ENCODE results near the gene CD74. TPM values are rescaled to one million over a fixed set of nuclear protein-coding genes. Genes with fewer than 3 reads are reported as not detected.

CD74 gene
- total RNA-seq, 1 donor from 2014 or later = 3.3 TPM

GRCh38 chr5:150398722-150399523 lies 13.8 kb downstream of the CD74 start:
- FAIRE-seq (no peak), DNase-seq (ENCODE audit: low spot score in 2 of 2) (no peak)

DNA sequence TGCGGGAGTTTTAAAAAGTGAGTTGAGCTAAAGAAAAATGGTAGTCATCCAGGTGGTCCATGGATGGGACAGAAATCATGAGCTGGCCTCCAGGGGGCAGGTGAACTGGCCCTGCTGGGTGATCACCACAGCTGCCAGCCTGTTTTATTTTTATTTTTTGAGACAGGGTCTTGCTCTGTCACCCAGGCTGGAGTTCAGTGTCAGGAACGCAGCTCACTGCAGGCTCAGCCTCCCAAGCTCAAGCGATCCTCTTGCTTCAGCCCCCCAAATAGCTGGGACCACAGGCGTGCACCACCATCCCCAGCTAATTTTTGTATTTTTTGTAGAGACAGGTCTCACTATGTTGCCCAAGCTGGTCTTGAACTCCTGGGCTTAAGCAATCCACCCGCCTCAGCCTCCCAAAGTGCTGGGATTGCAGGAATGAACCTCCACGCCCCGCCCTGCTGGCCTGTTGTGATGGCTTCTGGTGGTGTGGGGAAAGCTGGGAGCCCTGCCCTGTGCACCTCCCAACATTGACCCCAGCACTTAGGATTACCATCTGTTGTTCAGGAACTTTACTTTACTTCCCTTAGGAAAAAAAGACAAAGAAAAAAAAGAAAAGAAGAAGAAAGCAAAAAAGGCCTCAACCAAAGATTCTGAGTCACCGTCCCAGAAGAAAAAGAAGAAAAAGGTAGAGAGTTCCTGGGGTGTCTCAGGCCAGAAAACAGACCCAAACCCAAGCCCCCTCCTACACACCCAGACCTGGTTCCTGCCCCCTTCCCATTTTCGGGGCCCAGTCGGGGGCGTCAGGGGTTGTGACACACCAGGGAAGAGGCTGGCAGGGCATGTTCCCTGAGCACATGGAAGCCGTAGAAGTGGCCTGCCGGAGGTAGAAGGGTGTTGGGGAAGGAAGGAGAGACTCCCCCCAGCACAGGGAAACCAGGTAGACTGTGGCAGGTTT lies 14.7 kb downstream of the CD74 start:
- DNase-seq (ENCODE audit: low spot score in 2 of 2) (no peak), FAIRE-seq (no peak)

DNA sequence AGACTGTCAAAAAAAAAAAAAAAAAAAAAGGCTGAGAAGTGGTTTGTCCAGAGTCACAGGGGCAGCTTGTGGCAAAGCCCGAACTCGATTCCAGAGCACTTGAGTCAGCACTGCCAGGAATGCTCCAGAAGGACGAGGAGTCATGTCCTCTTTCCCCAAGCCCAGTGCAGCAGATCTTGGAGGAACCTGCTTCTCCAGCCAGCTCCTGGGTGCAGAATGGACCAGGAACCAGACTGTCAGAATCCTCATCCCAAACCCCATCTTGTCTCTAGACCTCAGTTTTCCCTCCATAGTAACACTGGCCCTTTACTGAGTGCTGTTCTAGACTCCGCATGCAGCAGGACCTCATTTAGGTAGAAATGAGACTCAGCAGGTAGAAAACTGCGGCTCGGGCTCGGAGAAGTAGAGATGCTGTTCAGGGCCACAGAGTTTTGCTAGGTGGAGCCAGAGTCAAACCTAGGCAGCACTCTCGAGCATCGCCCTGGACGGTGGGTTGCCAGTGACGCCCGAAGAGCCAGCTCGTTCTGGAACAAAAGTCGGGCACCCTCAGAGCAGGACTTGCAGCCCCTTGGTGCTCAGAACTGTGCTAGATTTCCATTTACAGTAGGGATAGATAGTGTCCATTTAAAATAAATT lies 15.4 kb downstream of the CD74 start:
- DNase-seq (ENCODE audit: low spot score in 2 of 2) = no peak
- FAIRE-seq = no peak

GRCh38 chr5:150396267-150396666 lies 16.4 kb downstream of the CD74 start:
- FAIRE-seq (no peak), DNase-seq (ENCODE audit: low spot score in 2 of 2) (no peak)

DNA sequence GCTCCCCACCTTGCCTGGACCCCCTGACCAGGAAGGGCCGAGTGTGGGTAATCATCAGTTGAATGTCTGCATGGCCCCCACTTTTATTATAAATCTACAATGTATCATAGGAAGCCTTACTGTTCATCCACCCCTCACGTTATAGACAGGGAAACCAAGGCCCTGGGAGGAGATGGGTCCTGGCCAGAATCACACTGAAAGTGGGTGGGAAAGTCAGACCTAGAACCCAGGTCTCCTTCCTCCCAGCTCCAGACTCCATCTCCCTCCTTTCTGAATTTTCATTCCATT lies 17.1 kb downstream of the CD74 start:
- FAIRE-seq = no peak
- DNase-seq (ENCODE audit: low spot score in 2 of 2) = no peak

DNA sequence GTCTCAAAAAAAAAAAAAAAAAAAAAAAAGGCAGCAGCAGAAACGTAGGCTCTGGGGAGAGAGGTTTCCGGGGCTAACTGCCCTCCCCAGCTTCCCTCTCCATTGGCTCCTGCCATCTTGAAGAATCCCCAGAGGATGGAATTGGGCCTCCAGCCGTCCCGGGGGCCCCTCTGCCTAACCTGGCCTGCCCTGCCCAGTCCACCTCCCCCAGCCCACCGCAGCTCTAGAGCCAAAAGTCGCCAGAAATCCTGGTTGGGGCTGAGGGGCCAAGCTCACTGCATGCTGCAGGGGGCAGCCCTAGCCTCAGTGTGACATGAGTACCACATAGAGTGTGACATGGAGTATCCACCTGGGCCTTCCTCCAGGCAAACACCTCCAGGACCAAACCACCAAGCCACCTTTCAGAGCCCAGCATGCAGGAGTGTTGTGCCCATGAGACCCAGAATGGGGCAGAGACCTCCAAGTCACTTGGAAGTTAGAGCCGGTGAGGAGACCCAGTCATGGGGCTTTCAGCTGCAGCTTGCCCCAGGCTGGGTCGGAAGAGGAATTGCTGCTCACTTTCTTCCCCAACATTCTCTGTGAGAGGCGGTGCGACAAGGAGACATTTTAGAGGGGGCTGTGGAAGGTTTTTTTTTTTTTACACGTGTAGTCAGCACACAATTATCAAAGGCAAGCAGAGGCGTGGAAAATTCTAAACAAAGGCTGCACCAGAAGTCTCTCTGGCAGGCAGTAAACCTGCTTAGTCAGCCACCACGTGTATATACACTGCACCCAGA lies 17.6 kb downstream of the CD74 start:
- no peak for FAIRE-seq
- no peak for DNase-seq (ENCODE audit: low spot score in 2 of 2)

- DNase-seq (ENCODE audit: low spot score in 2 of 2) (no peak), FAIRE-seq (no peak)
These were observed 18.6 kb downstream of the CD74 start for GRCh38 chr5:150394131-150394530.

DNA sequence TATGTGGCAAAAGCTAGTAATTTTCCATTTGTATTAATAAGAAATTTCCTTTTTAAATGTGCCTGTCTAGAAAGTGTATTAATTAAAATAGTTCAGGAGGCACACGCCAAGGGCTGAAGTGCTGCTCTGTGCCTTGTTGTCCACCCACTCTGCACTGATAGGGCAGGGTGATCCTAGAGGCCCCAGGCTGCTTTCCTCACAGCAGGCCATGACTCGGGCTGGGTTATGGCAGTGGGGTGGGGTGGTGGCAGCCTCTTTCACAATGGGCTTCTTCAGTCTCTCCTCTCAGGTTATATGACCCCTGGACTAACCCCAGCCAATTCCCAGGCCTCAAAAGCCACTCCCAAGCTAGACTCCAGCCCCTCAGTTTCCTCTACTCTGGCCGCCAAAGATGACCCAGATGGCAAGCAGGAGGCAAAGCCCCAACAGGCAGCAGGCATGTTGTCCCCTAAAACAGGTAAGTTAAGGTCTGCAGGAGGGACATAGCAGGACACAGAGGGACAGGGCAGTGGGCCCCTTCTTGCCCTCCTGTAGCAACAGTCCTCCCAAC lies 19.5 kb downstream of the CD74 start:
- DNase-seq (ENCODE audit: low spot score in 2 of 2) (no peak), FAIRE-seq (no peak)

GRCh38 chr5:150392680-150393079 lies 20.0 kb downstream of the CD74 start:
- FAIRE-seq = no peak

DNA sequence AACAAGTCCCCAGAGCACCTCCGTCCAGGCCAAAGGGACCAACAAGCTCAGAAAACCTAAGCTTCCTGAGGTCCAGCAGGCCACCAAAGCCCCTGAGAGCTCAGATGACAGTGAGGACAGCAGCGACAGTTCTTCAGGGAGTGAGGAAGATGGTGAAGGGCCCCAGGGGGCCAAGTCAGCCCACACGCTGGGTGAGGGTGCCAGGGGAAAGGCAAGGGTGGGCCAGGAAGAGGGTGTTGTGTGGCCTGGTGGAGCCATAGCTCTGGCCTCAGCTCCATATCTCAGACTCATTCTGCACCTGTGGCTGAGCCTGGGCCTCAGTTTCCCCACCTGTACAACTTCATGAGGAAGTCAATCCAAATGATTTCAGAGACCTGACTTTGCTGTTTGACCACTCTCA lies 20.7 kb downstream of the CD74 start:
- no peak for FAIRE-seq
- DNase-seq (ENCODE audit: low spot score in 2 of 2) = no peak

More at GRCh38 chr5:150392680-150393079, 20.0 kb downstream of the CD74 start:
- DNase-seq (ENCODE audit: low spot score in 2 of 2) = no peak

DNA sequence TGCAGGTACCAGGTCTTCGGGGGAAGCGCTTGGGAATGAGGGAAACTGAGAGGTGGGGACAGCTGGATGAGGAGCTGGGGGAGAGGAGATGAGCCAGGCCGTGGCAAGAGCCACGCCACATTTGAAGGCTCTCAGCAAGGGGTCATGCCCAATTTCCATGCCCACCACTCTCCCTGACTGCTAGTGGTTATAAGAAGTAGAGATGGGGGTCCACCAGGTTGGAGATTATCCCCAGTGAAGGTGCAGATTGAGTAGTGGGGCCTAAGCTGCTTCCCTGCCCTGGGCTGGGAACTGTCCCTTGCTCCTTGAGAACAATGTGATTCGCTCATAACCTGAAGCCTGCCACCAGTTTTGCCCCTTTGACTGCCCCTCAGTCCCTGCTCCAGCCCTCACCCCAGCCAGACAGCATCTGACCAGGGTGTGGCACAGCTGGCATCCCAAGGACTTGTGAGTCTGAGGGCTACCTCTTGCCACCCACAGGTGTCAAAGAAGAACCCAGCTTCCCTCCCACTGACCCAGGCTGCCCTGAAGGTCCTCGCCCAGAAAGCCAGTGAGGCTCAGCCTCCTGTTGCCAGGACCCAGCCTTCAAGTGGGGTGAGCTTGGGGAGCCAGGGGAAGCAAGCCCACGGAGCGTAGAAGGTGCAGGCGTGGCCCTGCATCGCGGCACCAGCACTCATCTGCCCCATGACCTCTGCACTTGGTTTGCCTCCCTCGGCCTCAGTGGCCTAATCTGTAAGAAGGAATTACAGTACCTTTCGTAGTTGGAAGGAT lies 21.5 kb downstream of the CD74 start:
- FAIRE-seq = no peak
- DNase-seq (ENCODE audit: low spot score in 2 of 2) = no peak

DNA sequence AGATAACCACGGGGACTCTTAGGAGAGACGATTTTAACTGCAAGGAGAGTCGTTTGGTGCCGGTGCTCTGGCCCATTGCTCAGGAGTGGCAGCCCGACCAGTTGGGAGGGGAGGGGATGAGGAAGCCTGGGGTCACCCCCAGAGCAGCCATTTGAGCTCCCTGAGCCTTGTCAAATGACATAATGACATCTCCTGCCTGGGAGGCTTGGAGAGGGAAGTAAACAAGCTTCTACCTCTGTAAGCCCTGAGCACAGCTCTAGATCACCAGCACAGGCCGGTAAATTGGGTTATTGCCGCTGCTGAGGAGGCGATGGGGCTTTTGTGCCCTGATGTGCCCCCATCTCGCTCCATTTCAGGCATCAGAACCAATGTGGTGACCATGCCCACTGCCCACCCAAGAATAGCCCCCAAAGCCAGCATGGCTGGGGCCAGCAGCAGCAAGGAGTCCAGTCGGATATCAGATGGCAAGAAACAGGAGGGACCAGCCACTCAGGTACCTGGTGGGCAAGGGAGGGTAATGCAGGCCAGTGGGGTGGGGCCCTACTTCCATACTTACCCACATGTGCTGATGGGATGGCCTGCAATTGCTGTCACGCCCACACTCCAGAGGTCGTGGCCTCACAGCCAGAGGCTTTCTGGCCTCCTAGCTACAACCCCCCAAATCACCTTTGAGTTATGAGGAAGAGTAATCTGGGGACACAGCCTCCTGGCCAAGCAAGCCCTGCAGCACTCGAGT lies 23.0 kb downstream of the CD74 start:
- FAIRE-seq = no peak
- DNase-seq (ENCODE audit: low spot score in 2 of 2) = no peak

DNA sequence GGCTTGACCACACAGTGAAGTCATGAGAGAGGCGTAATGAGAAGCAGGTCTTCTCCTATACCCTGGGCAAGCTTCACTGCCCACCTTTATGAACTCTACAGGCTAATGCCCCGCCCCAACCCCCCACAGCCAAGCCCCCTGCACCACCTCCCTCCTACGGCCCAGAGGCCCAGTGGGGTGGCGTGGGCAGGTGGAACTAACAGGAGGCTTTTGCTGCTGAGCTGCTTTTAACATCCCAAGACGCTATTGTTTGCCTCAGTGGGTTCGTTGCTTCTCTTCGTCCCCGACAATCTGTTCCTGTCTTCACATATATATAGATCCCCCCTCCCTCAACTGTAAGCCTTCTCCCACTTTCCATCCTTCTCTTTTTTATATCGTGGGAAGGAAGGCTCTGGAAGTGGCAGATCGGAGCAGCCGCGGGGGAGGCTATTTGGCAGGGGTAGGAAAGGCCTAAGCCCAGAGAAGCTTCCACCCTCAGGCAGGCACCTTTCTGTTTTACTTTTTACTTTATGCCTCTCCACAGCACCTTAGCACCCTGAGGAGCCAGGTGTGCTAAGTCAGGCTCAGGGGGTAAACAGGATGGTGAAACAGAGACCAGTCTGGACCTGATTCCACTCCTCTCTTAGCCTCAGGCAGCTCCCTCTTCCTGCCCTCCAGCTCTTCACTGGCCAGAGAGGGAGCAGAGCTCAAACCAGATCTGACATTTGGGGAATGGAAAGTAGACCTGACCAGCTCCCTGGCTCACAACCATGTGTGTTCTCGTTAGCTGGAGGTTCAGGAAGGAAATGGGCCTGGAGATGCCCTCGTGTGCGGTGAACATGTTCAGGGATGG lies 26.5 kb downstream of the CD74 start:
- FAIRE-seq (no peak), DNase-seq (ENCODE audit: low spot score in 2 of 2) (no peak)

DNA sequence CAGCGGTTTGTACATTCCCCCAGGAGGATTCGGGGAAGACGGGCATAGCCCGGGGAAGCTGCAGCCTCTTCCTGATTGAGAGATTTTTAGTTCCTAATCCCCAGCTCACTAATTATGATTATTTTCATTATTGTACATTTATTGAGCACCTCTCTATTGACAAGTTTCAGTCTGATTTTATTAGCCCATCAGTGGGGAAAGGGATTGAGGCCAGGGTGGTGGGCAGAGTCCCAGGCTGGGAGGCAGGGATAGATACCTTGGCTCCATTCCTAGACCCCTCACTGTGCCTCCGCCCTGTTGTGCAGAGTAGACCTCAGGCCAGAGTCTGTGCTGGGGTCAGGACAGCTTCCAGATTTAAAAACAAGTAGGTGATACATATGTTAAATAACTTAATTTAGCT lies 28.0 kb downstream of the CD74 start:
- DNase-seq (ENCODE audit: low spot score in 2 of 2) (no peak), FAIRE-seq (no peak)

- DNase-seq (ENCODE audit: low spot score in 2 of 2) (no peak), FAIRE-seq (no peak)
These were observed 34.6 kb downstream of the CD74 start for GRCh38 chr5:150377964-150378694.

DNA sequence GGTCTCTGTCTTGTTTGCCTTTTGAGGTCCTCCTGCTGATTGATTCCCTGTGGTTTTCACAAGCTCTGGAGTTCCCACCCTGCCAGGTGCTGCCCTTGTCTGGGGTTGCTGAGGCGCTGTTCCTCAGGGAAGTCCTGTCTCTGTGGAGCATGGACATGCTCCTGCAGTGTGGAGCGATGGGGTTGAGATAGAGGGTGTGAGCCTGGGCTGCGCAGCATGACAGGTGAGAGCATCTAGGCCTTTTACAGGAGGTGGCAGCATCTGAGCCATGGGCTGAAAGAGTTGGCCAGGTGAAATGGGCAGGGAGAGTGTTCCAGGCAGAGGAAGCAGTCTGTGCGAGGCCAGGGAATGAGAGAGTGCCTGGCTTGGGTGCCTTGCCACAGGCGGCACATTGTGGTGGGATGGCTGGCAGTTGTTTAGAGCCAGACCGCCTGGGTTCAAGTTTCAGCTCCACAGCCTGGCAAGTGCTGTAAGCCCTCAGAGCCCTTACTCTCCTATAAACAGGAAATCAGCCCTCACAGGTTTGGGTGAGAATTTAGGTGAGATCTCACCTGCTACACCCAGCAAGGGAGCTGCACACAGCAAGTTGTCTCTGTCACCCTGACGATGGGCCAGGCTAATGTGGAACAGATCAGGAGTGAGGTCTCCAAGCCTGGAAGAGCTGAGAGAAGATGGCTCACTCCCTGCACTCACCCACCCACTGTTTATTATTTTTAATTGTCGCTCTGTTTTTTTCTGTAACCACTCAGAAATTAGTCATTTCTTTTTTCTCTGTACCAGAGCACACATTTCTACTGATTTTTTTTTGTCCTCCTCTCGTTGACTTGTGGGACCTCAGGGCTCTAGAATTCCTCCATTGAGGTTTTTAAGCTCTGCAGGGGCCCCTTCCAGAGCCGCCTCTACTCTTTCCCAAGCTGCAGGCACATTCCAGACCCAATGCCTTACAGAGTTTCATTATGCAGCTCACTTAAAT lies 35.6 kb downstream of the CD74 start:
- no peak for FAIRE-seq
- DNase-seq (ENCODE audit: low spot score in 2 of 2) = no peak
